GM21619 (cell line): ENCODE results near the gene NOL7.
A peak's percentile ranks its signal among the peaks of the same experiment; 100 is the strongest.

Experiments
- ATAC-seq: cut with Tn5 transposase; IDR thresholded peaks from one replicate; pipeline ENCODE4 v1.9.1; 2021; ENCODE audit not compliant: unreplicated experiment

The NOL7 gene

DNA sequence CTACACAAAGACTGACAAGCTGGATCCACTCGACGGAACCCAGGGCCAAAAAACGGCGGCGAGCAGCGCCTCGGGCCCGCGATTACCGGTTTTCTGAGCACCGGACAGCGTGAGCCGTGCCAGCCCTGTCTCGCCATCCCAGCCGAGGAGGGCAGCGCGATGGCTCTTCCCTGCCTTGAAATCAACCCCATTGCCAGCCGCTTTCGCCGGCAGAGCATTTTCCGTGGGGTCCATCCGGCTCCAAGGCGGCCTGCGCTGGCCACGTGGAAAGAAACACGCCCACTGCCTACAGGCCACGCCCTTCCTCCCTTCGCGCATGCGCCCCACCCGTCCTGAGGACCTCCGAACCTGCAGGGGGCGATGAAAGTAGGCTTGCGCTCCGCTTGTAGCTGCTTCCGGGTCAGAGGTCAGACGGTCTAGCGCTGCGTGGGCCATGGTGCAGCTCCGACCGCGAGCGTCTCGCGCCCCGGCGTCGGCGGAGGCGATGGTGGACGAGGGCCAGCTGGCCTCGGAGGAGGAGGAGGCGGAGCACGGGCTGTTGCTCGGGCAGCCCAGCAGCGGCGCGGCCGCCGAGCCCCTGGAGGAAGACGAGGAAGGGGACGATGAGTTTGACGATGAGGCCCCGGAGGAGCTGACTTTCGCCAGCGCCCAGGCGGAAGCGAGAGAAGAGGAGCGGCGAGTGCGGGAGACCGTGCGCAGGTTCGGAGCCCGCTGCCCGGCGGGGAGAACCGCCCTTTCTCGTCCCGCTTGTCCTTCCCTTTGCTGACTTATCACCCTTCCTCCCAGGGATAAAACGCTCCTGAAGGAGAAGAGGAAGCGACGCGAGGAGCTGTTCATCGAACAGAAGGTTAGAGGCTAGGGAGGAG is at the start of gene NOL7:
TSS of gene NOL7 (plus strand) at position 410 of the 866 bp plus-strand sequence. CDS start at position 434, 24 bp downstream.
- ATAC-seq: peak; percentile 88

DNA sequence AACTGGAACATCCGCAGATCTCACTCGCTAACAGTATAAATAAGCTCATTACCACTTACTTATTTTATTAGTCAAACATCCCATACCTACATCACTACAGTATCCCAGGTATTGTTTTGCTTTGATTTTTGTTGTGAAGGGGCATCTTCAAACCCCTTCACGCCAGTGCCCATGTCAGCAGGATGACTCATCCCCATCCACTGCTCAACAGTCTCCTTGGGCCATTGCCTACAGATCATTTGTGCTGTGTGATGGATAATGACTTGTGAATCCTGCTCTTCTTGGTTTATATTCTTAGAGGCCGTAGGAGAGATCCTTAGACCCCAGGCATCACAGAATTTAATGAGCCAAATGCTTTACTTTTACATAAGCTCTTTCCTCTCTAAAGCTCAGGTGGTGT is 49.2 kb upstream of the NOL7 start:
- ATAC-seq: no peak

DNA sequence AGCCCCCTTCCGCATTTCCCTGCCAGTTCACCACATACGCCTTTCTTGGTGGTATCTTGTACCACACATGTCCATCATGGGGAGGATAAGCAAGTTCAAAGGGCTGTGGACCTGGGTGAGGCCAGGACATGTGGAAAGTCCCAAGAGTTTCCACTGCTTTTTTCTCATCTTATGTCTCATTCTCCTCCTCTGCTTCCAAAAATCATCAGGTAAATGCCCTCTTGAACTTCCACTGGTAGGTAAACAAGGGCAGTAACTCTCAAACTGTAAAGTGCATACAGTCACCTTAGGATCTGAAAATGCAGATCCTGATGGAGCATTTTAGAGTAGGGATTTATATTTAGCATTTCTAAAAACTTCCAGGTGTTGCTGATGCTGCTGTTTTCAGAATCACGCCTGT is 48.6 kb upstream of the NOL7 start:
- no peak for ATAC-seq

DNA sequence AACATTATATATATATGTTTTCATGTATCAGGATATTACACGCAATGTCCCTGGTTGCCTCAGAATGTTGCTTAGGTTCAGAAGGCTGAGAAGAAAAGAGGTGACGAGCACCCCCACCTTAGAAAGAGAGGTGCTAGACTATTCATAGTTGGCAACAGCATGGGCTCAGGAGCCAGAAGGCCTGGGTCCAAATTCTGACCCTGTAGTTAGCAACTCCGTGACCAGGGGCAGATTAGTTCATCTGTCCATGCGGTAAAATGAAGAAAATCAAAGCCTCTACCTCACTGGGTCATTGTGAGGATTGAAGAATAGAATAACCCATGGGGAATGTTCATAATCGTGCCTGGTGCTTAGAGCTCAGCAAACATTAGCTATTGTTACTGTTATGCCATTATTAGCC is 46.2 kb upstream of the NOL7 start:
- no peak for ATAC-seq

DNA sequence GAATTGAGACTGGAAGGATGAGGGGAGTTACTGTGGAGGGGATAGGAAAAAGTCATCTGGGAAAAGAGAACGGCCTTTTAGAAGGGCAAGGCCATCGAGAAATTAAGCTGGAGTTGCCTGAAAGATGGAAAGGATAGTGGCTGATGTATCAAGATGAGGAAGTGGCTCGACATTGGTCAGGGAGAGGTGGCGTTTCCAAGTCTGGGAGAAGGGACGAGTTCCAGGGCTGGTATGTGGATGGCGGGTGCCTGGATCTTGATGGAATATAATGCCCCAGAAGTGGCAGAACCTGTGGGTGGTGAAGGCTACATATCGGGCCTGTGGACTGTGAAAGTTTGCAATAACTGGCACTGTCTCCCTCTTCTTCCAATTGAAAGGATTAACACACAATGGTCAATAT is 42.9 kb upstream of the NOL7 start:
- ATAC-seq: no peak

DNA sequence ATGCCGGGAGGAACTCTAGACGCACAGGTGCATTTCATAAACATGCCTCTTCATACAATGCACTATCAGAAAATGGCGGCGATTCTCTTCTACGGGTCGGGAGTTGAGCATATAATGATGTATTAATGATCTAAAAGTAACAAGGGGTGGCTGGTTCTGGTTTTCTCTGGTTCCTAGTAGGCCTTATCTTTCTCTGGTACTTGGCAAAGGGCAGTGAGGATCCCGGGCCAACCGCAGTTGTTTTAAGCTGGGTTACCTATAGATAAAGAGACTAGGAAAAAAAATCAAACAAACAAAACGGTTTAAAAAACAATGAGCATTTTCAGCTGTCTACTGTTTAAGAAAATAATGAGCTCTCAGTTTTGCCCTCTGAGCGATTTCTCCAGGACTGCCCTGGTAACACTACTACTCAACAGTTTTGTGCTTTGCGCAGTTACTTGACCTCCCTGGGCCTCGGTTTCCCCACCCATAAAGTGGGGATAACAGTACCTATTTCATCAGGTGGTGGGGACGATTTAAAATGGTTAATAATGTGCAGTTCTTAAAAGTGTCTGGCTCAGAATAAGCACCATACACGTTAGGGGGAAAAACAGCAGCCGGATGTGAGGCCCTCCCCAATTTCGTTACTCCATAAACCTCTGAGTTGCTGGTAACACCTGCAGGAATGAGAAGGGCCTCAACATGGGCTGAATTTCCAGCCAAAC is 42.0 kb upstream of the NOL7 start:
- ATAC-seq: no peak

DNA sequence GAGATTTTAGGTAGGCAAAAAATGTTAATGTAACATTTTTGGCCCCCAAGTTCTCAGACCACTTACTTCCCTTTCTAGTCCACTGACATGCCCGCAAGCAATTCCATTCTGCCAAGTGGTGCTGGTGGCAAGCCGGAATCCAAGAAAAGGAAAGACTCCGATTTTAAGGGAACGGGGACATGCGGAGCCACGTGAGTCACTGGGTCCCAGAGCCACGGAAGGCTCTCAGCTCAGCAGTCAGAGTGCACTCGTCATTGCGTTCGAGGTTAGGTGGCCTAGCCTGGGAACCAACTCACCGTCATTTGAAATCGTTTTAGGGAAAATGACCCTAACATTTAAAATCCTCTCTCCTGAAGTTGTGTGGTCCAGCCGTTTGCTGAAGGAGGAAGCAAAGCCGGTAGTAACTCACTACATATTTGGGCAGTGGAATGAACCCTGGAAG is 41.4 kb upstream of the NOL7 start:
- ATAC-seq: no peak

DNA sequence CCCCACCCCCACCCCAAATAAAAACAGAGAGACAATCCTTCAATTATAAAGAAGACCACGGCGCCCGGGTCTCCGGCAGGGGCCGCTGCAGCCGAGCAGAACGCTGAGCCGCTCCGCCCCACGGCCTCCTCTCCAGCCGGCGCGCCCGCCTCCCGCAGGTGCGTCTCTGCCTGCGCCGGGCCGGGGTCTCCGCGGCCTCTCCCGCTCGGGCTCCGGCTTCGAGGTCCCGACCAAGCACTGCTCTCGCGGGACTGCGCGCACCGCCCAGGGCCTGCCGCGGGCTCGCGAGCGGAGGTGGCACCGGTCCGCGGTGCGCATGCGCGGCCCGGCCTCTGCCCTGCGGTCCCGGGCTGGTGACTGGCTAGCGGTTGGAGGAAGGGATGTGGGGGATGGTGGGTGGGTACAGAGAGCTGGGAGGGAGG is 41.0 kb upstream of the NOL7 start:
- peak; percentile 63 for ATAC-seq

DNA sequence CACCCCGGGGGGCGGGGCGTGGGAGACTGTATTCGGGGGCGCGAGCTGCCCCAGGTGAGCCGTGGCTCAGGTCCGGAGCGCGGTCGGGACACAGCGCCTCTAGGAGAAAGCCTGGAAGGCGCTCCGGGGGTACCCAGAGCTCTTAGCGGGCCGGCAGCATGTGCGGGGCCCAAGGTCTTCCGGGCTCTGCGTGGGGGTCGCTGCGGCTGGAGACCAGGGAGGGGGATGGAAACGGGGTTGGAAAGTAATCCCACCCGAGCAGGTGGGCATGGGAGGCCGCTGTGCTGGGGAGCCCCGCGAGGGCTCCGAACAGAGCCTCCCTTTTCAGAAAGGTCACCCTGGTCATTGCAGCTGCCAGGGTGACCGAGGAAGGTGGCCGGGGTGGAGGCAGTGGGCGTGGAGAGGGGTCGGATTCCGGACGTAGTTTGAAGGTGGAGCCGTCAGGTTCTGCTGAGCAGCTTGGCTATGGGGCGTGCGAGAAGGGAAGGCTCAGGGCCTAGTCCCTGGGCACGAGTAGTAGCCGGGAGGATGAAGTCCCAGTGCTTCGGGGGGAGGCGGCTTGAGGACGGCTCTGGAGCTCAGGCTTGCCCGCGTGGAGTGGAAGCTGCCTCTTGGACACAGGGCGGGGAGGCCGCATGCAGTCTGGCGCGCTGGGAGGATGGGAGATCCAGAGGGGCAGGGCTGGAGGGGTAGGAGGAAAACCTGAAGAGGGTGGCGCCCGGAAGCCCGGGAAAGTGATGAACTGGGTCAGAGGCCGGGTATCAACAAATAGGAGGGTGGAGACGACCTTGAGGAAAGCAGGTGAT is 40.4 kb upstream of the NOL7 start, which contains the start of gene SIRT5:
TSS of gene SIRT5 (plus strand) at position 31 of the 806 bp plus-strand sequence. CDS start 9,510 bp downstream, outside the sequence.
- peak; percentile 74 for ATAC-seq

DNA sequence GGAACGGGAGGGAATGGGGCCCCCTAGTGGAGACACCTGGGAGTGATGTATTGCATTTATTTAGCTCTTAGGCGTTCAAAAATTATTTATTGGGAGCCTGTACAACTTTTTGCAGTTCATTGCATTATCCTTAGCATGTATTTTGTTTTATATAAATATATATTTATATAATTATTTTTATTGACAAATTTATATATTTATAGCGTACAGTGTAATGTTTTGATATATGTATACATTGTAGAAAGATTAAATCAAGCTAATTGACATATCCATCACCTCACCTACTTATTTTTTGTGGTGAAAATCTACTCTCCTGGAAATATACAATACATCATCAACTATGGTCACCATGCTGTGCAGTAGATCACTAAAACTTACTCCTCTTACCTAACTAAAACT is 39.8 kb upstream of the NOL7 start:
- ATAC-seq: no peak

DNA sequence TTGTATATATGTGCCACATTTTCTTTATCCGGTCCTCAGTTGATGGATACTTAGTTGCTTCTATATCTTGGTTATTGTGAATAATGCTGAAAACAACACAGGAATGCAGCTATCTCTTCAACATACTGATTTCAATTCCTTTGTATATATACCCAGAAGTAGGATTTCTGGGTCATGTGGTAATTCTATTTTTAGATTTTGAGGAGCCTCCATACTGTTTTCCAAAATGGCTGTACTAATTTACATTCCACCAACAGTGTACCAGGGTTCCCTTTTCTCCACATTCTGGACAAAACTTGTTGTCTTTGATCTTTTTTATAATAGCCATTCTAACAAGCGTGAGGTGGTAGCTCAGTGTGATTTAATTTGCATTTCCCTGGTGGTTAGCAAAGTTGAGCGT is 39.1 kb upstream of the NOL7 start:
- ATAC-seq: no peak

DNA sequence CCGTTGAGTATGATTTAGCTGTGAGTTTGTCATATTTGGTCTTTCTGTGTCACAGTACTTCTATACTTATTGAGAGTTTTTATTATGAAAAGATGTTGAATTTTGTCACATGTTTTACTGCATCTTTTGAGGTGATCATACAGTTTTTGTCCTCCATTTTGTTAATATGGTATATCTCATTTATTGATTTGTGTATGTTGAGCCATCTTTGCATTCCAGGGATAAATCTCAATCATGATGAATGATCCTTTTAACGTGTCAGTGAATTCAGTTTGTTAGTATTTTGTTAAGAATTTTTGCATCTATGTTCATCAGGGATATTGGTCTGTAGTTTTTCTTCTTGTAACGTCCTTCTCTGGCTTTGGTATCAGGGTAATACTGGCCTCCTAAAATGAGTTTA is 37.2 kb upstream of the NOL7 start:
- no peak for ATAC-seq

DNA sequence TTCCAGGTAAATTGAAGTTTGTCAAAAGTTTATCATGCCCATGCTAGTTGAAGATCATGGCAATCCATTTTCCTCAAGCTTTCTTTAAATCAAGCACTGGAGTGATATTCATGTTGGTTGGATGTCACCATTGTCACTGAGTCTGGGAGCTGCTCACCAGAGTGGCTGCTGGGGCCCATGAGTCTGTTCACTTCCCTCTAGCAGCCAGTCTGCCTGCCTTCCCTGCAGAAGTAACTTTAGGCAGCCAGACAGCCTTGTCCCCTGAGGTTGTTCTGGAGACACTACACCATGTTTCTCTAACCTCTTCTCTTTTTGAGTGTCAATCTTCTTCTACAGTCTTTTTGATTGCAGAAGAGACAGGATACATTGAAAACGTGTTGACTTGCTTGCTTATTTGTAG is 35.2 kb upstream of the NOL7 start:
- ATAC-seq: no peak

DNA sequence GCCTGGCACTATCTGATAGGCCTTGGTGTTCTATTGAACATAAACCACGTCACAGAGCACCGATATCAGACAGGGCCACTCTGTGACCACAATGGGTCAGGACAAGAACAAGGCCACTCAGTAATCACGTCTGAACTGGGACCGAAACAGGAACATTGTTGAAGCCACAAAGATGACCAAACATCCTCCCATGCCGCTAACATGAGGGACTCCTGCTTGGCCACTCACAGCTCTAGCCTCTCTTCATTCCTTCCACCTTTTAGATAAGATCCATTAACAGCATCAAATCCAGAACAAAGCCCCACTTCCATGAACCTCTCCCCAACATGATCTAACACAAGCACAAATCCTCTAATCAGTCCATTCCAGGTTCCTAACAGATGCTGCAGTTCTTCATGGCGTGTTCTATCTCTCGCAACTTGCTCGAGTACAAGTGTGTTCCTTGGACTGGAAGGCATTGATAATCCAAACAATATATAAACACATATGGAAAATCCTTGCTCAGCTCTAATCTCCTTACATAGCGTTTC is 33.4 kb upstream of the NOL7 start:
- ATAC-seq: no peak

DNA sequence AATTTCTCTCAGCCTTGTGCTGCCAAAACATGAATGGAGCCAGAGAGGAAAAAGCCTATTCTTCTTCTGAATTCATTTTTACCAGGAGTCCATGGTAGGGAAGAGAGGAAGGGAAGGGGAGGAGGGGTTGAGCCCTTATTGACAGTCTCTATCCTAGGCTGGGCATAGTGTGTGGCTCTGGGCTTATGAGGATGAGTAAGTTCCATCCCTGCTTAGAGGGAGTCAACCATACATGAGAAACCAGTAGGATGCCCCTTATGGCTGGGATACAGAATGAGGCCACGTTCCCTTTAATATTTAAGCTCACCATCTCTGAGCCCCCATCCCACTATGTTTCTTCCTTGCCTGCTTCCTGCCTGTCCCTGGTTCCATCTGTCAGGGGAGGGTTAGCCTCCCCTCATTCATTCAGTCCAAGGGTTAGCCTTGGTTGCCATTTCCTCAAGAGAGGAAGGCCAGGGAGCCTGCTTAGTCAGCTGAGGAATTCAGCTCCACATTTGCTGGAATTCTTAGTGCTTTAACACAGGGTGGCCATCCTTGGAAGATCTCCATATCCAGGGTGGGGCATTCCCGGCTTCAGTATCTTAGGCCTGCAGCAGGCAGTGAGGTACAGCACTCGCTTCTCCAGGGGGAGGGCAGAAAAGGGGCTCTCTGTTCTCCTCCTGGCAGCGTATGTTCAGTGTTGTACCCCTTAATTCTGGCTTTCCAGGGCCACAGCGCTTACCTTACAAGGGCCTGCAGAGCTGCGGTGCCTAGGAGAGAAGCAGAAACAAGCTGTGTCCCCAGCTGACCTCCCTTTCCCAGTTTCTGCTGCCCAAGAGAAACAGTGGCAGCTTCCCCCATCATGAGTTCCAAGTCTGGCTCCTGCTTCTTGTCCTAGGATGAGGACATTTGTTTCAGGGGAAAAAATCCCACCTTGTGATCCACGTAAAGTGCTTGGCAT is 28.3 kb upstream of the NOL7 start:
- ATAC-seq: no peak

DNA sequence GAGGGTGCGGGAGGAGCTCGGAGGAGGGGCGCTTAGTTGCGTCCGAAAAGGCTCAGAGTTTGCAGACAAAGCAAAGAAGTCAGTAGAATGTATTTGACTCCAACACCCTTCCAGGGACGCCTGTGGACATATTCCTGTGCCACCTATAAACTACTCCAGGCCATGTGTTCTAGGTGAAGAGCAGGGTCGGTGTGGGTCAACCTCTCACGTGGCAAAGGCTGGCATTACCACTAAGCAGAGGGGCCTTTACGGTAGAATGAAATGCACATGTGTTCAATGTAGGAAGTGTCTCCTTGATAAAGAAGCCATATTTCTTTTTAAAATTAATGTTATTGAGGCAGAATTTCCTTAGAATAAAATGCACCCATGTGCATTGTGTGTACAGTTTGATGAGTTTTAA is 25.3 kb upstream of the NOL7 start:
- ATAC-seq: no peak

DNA sequence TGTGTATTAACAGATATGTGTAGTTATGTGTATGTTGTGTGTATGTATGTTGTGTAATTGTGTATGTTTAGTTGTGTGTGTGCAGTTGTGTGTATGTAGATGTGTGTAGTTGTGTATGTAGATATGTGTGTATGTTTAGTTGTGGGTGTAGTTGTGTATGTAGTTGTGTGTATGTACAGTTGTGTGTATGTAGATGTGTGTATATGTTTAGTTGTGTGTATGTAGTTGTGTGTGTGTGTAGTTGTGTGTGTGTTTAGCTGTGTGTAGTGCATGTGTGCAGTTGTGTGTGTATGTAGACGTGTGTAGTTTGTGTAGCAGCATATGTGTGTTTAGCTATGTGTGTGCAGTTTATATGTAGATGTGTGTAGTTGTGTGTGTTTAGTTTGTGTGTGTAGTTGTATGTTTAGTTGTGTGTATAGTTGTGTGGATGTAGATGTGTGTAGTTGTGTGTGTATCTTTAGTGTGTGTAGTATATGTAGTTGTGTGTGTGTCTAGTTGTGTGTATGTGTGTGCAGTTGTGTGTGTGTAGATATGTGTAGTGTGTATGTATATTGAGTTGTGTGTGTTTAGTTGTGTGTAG is 24.5 kb upstream of the NOL7 start:
- no peak for ATAC-seq

DNA sequence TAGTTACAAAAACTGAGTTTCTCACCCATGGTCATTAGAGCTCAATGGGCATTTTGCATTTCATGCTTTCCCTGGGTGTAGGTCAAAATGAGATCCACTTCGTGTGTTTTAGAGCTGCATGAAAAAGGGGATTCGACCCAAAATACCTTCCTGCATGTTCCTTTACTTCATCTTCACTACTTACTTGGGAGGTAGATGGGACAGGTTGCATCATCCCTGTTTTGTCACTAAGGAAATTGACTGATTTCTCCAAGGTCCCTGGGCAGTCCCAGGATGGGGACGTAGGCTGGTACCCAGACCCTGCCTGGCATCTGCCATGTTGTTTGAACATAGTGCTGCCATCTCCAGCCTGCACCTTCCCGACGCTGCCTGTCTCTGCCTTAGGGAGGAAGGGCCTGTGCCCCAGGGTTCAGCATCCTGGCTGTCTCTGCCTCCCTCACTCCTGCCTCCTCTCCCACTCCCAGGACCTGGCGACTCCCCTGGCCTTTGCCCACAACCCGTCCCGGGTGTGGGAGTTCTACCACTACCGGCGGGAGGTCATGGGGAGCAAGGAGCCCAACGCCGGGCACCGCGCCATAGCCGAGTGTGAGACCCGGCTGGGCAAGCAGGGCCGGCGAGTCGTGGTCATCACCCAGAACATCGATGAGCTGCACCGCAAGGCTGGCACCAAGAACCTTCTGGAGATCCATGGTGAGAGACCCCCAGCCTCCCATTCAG is 23.8 kb upstream of the NOL7 start:
- no peak for ATAC-seq

DNA sequence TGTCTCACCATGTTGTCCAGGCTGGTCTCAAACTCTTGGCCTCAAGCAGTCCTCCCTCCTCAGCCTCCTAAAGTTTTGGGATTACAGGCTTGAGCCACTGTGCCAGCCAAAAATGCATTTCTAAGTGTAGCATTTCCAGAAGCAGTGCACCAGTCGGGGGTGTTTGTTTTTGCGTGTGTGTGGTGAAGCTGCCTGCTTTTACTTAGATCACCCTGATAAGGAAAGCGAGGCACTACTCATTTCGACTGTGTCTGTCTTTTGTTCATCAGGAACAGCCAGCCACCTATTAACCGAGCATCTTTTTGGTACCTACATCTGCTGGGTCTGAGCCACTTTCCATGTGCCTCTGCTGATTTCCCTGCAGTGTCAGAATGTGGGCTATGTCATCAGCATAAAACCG is 22.0 kb upstream of the NOL7 start:
- ATAC-seq: no peak
